GM18511 (cell line): ENCODE results near the gene TOB1.
"Not testable (repeated sequence)": the region's sequence is repeated elsewhere in the genome, so short reads cannot be mapped to it uniquely, and the experiment has no call there.

Experiments
- ATAC-seq: cut with Tn5 transposase; IDR thresholded peaks from one replicate; pipeline ENCODE4 v1.9.1; 2021; ENCODE audit warnings: mild to moderate bottlenecking, moderate library complexity; ENCODE audit not compliant: unreplicated experiment

The TOB1 gene

GRCh38 chr17:50898369-50899004, 32.3 kb upstream of the TOB1 start:
- no peak for ATAC-seq

GRCh38 chr17:50894513-50894912, 28.4 kb upstream of the TOB1 start:
- ATAC-seq: not testable (repeated sequence)

GRCh38 chr17:50893183-50893993, 27.2 kb upstream of the TOB1 start:
- no peak for ATAC-seq

- no peak for ATAC-seq
Measured at GRCh38 chr17:50892101-50892776, 26.1 kb upstream of the TOB1 start.

- no peak for ATAC-seq
Measured at GRCh38 chr17:50891577-50891989, 25.4 kb upstream of the TOB1 start.

- no peak for ATAC-seq
Measured at GRCh38 chr17:50890675-50891516, 24.7 kb upstream of the TOB1 start.

GRCh38 chr17:50889528-50890118, 23.5 kb upstream of the TOB1 start:
- no peak for ATAC-seq

GRCh38 chr17:50887705-50888245, 21.6 kb upstream of the TOB1 start:
- no peak for ATAC-seq

- ATAC-seq: no peak
Measured at GRCh38 chr17:50884439-50885311, 18.5 kb upstream of the TOB1 start.

GRCh38 chr17:50883850-50884438, 17.8 kb upstream of the TOB1 start:
- ATAC-seq: no peak

GRCh38 chr17:50882851-50883250, 16.7 kb upstream of the TOB1 start:
- no peak for ATAC-seq

- no peak for ATAC-seq
Measured at GRCh38 chr17:50881182-50881581, 15.0 kb upstream of the TOB1 start.

GRCh38 chr17:50879086-50879485, 12.9 kb upstream of the TOB1 start:
- ATAC-seq: no peak

GRCh38 chr17:50877838-50878237, 11.7 kb upstream of the TOB1 start:
- ATAC-seq: no peak

GRCh38 chr17:50877042-50877441, 10.9 kb upstream of the TOB1 start:
- ATAC-seq: not testable (repeated sequence)

GRCh38 chr17:50875074-50875473, 8.9 kb upstream of the TOB1 start:
- no peak for ATAC-seq

- ATAC-seq: no peak
Measured at GRCh38 chr17:50872710-50873424, 6.7 kb upstream of the TOB1 start.

GRCh38 chr17:50871898-50872297, 5.7 kb upstream of the TOB1 start:
- ATAC-seq: no peak
